Mesothelial cell of epicardium (in vitro differentiated cells): ENCODE measurements around the gene SPAG16. TPM values are rescaled to one million over a fixed set of nuclear protein-coding genes. Genes with fewer than 3 reads are reported as not detected.
"Not testable (repeated sequence)": the region's sequence is repeated elsewhere in the genome, so short reads cannot be mapped to it uniquely, and the experiment has no call there.

ENCODE experiments used
- DNase-seq, 2 experiments: peaks; one replicate each; pipeline ENCODE4 v3.0.0; 2021; ENCODE audit warnings: low spot score in 2 of 2; ENCODE audit not compliant: unreplicated experiment in 2 of 2
- H3K27ac Mint-ChIP-seq: 2 replicates; pipeline ENCODE4 v1.8.0; 2021; ENCODE audit warnings: mixed read lengths
- H3K27me3 Mint-ChIP-seq: 2 replicates; pipeline ENCODE4 v1.8.0; 2021; ENCODE audit warnings: low read depth, mixed read lengths
- H3K36me3 Mint-ChIP-seq: 2 replicates; pipeline ENCODE4 v1.8.0; 2021; ENCODE audit warnings: mixed read lengths
- H3K4me1 Mint-ChIP-seq: 2 replicates; pipeline ENCODE4 v1.8.0; 2021; ENCODE audit warnings: mixed read lengths
- H3K4me3 Mint-ChIP-seq: 2 replicates; pipeline ENCODE4 v1.8.0; 2021; ENCODE audit warnings: mild to moderate bottlenecking, moderate library complexity, mixed read lengths
- H3K9me3 Mint-ChIP-seq: 2 replicates; pipeline ENCODE4 v1.8.0; 2021; ENCODE audit warnings: mixed read lengths
- total RNA-seq: library from RNA; stranded (reverse); gene quantifications from 3 replicates; pipeline ENCODE4 v1.2.1, GENCODE V29; 2021
- TF ChIP-seq, protein P1 (sequence below): fragments of 200-600 bp; sonication (generic); IDR thresholded peaks from one replicate; pipeline ENCODE4 v1.5.0; 2021; ENCODE audit warnings: antibody characterized with exemption; ENCODE audit not compliant: unreplicated experiment

The SPAG16 gene
- total RNA-seq, 1 donor from 2014 or later = 35.1 TPM

DNA sequence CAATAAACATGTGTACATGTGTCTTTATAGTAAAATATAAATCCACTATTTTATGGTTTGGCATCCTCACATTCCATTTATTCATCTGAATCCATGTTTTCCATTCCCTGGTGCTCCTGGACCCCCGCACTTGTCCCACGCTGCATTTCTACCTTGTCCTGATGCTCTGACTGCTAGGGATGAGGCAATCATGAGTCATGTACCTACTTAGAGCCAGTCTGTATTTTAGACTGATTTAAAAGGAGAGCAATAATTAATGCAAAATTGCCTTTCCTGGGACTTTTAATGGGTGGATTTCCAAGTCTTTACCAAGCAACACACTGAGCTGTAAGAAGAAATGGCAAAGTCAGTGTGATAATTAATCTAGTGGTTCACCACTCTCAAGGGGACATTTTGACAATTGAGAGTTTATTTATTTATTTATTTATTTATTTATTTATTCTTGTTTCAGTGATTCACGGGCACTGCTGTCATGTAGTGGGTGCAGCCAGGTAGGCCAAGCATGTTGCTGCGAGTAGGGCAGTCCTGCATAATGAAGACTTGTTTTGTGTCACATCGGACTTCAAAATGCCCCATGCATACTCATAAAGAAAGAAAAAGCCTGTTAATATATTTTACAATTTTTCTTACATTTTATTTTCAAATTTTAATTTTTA lies 707.3 kb downstream of the SPAG16 start:
- Mint-ChIP-seq H3K9me3 (peaks cover 4% of the 10 kb centered on the region), H3K4me3 (no peak overlapping the region), H3K27me3 (no peaks in the 10 kb centered on the region), H3K4me1 (no peaks in the 10 kb centered on the region), H3K27ac (no peak overlapping the region), H3K36me3 (no peaks in the 10 kb centered on the region)
- TF ChIP-seq, protein P1, sequence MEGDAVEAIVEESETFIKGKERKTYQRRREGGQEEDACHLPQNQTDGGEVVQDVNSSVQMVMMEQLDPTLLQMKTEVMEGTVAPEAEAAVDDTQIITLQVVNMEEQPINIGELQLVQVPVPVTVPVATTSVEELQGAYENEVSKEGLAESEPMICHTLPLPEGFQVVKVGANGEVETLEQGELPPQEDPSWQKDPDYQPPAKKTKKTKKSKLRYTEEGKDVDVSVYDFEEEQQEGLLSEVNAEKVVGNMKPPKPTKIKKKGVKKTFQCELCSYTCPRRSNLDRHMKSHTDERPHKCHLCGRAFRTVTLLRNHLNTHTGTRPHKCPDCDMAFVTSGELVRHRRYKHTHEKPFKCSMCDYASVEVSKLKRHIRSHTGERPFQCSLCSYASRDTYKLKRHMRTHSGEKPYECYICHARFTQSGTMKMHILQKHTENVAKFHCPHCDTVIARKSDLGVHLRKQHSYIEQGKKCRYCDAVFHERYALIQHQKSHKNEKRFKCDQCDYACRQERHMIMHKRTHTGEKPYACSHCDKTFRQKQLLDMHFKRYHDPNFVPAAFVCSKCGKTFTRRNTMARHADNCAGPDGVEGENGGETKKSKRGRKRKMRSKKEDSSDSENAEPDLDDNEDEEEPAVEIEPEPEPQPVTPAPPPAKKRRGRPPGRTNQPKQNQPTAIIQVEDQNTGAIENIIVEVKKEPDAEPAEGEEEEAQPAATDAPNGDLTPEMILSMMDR = no peak
- DNase-seq = no peak

- TF ChIP-seq, protein P1 = no peak
- Mint-ChIP-seq H3K4me3 (no peak overlapping the region), H3K27ac (no peak overlapping the region), H3K27me3 (no peaks in the 10 kb centered on the region), H3K36me3 (no peaks in the 10 kb centered on the region), H3K9me3 (peaks cover 14% of the 10 kb centered on the region), H3K4me1 (no peaks in the 10 kb centered on the region)
- no peak for DNase-seq
Observed at GRCh38 chr2:213995400-213996105, 711.3 kb downstream of the SPAG16 start.

GRCh38 chr2:213998976-213999375 lies 714.7 kb downstream of the SPAG16 start:
- not testable (repeated sequence) for DNase-seq, H3K4me3 Mint-ChIP-seq, H3K4me1 Mint-ChIP-seq, H3K27ac Mint-ChIP-seq, H3K27me3 Mint-ChIP-seq, H3K36me3 Mint-ChIP-seq
- peaks cover 10% of the 10 kb centered on the region for H3K9me3 Mint-ChIP-seq

GRCh38 chr2:214004463-214004862 lies 720.2 kb downstream of the SPAG16 start:
- H3K27me3 Mint-ChIP-seq = no peaks in the 10 kb centered on the region
- H3K9me3 Mint-ChIP-seq = peaks cover 8% of the 10 kb centered on the region
- no peak overlapping the region for H3K27ac Mint-ChIP-seq
- H3K4me1 Mint-ChIP-seq = no peaks in the 10 kb centered on the region
- no peaks in the 10 kb centered on the region for H3K36me3 Mint-ChIP-seq
- H3K4me3 Mint-ChIP-seq = no peak overlapping the region
- DNase-seq = no peak
- TF ChIP-seq, protein P1 = no peak

- H3K4me1 Mint-ChIP-seq = no peaks in the 10 kb centered on the region
- H3K36me3 Mint-ChIP-seq = no peaks in the 10 kb centered on the region
- TF ChIP-seq, protein P1 = no peak
- H3K4me3 Mint-ChIP-seq = no peak overlapping the region
- DNase-seq = no peak
- H3K27ac Mint-ChIP-seq = no peak overlapping the region
- H3K9me3 Mint-ChIP-seq = peaks cover 8% of the 10 kb centered on the region
- H3K27me3 Mint-ChIP-seq = no peaks in the 10 kb centered on the region
Observed at GRCh38 chr2:214005337-214005736, 721.1 kb downstream of the SPAG16 start.

GRCh38 chr2:214006601-214007000 lies 722.3 kb downstream of the SPAG16 start:
- Mint-ChIP-seq H3K27me3 (no peaks in the 10 kb centered on the region), H3K36me3 (no peaks in the 10 kb centered on the region), H3K4me1 (no peaks in the 10 kb centered on the region), H3K4me3 (no peak overlapping the region), H3K9me3 (peaks cover 8% of the 10 kb centered on the region), H3K27ac (no peak overlapping the region)
- TF ChIP-seq, protein P1 = no peak
- no peak for DNase-seq
